ENCODE measurements around the gene UBR2.
"Not testable (repeated sequence)": the region's sequence is repeated elsewhere in the genome, so short reads cannot be mapped to it uniquely, and the experiment has no call there.

Gene UBR2

DNA sequence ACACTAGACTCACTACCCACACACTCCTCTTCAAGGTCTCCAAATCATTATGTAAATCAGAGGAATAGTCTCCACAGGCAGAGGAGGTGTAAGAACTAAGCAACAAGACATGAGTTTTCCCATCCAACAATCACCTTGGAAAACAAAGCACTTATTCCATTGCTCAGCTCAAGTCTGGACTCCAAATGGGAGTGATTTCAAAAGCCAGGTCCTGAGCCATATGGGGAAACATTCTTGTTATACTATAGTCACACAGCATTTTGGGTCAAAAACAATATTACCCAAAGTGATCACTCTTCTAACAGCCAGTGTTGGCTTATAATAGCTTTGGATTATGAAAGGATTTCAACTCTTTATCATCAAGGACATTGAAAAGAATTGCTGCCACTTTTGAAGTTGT, 162.2 kb downstream of the UBR2 start:
- no peak overlapping the region for H3K9ac ChIP-seq (ENCODE audit: low read length)
- no peaks in the 10 kb centered on the region for H3K27me3 ChIP-seq (ENCODE audit: insufficient read depth, low read length, poor library complexity)
- no peaks in the 10 kb centered on the region for H3K79me2 ChIP-seq (ENCODE audit: control insufficient read depth, insufficient read depth, low read length)
- no peak overlapping the region for H3K23ac ChIP-seq (ENCODE audit: low read length)
- H4K8ac ChIP-seq (ENCODE audit: low read depth, low read length) = no peak overlapping the region
- H3K79me1 ChIP-seq (ENCODE audit: low read length) = no peaks in the 10 kb centered on the region
- no peak overlapping the region for H2AK5ac ChIP-seq (ENCODE audit: low read length)
- H3K27ac ChIP-seq (ENCODE audit: low read depth, low read length) = no peak overlapping the region
- DNase-seq = no peak
- no peaks in the 10 kb centered on the region for H3K4me1 ChIP-seq (ENCODE audit: control insufficient read depth, low read depth, low read length)
- no peak overlapping the region for H2BK120ac ChIP-seq (ENCODE audit: low read depth, low read length)
- H3K4me3 ChIP-seq (ENCODE audit: low read length) = no peak overlapping the region
- no peak overlapping the region for H4K5ac ChIP-seq (ENCODE audit: low read length)
- H3K4ac ChIP-seq (ENCODE audit: low read depth, low read length) = no peak overlapping the region
- H3K36me3 ChIP-seq (ENCODE audit: control insufficient read depth, insufficient read depth, low read length) = no peaks in the 10 kb centered on the region
- no peak overlapping the region for H2BK15ac ChIP-seq (replicated peaks; ENCODE audit: low read depth)
- no peak overlapping the region for H2BK5ac ChIP-seq (ENCODE audit: low read length)
- no peak overlapping the region for H3K4me2 ChIP-seq (ENCODE audit: low read length)
- H3K56ac ChIP-seq (ENCODE audit: low read length) = no peak overlapping the region
- no peak overlapping the region for H3K18ac ChIP-seq (ENCODE audit: low read length)

GRCh38 chr6:42726485-42727086, 162.8 kb downstream of the UBR2 start:
- DNase-seq = peak; percentile 85
- no peaks in the 10 kb centered on the region for H3K36me3 ChIP-seq (ENCODE audit: control insufficient read depth, insufficient read depth, low read length)
- no peak overlapping the region for H2BK15ac ChIP-seq (replicated peaks; ENCODE audit: low read depth)
- no peaks in the 10 kb centered on the region for H3K4me1 ChIP-seq (ENCODE audit: control insufficient read depth, low read depth, low read length)
- no peak overlapping the region for H3K4me3 ChIP-seq (ENCODE audit: low read length)
- no peak overlapping the region for H2AK5ac ChIP-seq (ENCODE audit: low read length)
- no peak overlapping the region for H3K23ac ChIP-seq (ENCODE audit: low read length)
- no peak overlapping the region for H3K9ac ChIP-seq (ENCODE audit: low read length)
- H3K56ac ChIP-seq (ENCODE audit: low read length) = no peak overlapping the region
- no peak overlapping the region for H4K5ac ChIP-seq (ENCODE audit: low read length)
- H3K4me2 ChIP-seq (ENCODE audit: low read length) = no peak overlapping the region
- WGBS (ENCODE audit: extremely low coverage, insufficient coverage, low lambda C conversion rate) = no CpG with 5 or more reads among the region's 14 CpGs
- no peaks in the 10 kb centered on the region for H3K79me1 ChIP-seq (ENCODE audit: low read length)
- H3K4ac ChIP-seq (ENCODE audit: low read depth, low read length) = no peak overlapping the region
- no peaks in the 10 kb centered on the region for H3K27me3 ChIP-seq (ENCODE audit: insufficient read depth, low read length, poor library complexity)
- H4K8ac ChIP-seq (ENCODE audit: low read depth, low read length) = no peak overlapping the region
- no peaks in the 10 kb centered on the region for H3K79me2 ChIP-seq (ENCODE audit: control insufficient read depth, insufficient read depth, low read length)
- H3K18ac ChIP-seq (ENCODE audit: low read length) = no peak overlapping the region
- H2BK5ac ChIP-seq (ENCODE audit: low read length) = no peak overlapping the region
- H3K27ac ChIP-seq (ENCODE audit: low read depth, low read length) = no peak overlapping the region
- no peak overlapping the region for H2BK120ac ChIP-seq (ENCODE audit: low read depth, low read length)

DNA sequence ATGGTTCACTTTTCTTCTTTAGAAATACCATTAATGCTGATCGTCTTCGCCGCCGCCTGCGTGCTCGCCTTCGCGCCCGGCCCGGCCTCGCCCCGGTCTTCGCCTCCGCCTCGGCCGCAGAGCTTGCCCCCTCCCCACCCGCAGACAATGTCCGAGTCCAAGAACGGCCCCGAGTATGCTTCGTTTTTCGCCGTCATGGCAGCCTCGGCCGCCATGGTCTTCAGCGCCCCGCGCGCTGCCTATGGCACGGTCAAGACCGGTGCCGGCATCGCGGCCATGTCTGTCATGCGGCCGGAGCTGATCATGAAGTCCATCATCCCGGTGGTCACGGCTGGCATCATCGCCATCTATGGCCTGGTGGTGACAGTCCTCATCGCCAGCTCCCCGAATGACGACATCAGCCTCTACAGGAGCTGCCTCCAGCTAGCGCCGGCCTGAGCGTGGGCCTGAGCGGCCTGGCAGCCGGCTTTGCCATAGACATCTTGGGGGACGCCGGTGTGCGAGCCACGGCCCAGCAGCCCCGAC, 163.3 kb downstream of the UBR2 start:
- no peak overlapping the region for H2BK120ac ChIP-seq (ENCODE audit: low read depth, low read length)
- no peaks in the 10 kb centered on the region for H3K36me3 ChIP-seq (ENCODE audit: control insufficient read depth, insufficient read depth, low read length)
- H3K4ac ChIP-seq (ENCODE audit: low read depth, low read length) = no peak overlapping the region
- H4K5ac ChIP-seq (ENCODE audit: low read length) = no peak overlapping the region
- H3K23ac ChIP-seq (ENCODE audit: low read length) = no peak overlapping the region
- no peak overlapping the region for H3K4me3 ChIP-seq (ENCODE audit: low read length)
- H3K27me3 ChIP-seq (ENCODE audit: insufficient read depth, low read length, poor library complexity) = no peaks in the 10 kb centered on the region
- H3K18ac ChIP-seq (ENCODE audit: low read length) = no peak overlapping the region
- H2BK15ac ChIP-seq (replicated peaks; ENCODE audit: low read depth) = no peak overlapping the region
- H3K79me1 ChIP-seq (ENCODE audit: low read length) = no peaks in the 10 kb centered on the region
- no peaks in the 10 kb centered on the region for H3K79me2 ChIP-seq (ENCODE audit: control insufficient read depth, insufficient read depth, low read length)
- H4K8ac ChIP-seq (ENCODE audit: low read depth, low read length) = no peak overlapping the region
- H3K56ac ChIP-seq (ENCODE audit: low read length) = no peak overlapping the region
- no peaks in the 10 kb centered on the region for H3K4me1 ChIP-seq (ENCODE audit: control insufficient read depth, low read depth, low read length)
- no CpG with 5 or more reads among the region's 52 CpGs for WGBS (ENCODE audit: extremely low coverage, insufficient coverage, low lambda C conversion rate)
- no peak overlapping the region for H3K9ac ChIP-seq (ENCODE audit: low read length)
- no peak overlapping the region for H2BK5ac ChIP-seq (ENCODE audit: low read length)
- no peak for DNase-seq
- no peak overlapping the region for H3K4me2 ChIP-seq (ENCODE audit: low read length)
- H2AK5ac ChIP-seq (ENCODE audit: low read length) = no peak overlapping the region
- H3K27ac ChIP-seq (ENCODE audit: low read depth, low read length) = no peak overlapping the region

GRCh38 chr6:42727627-42728026, 163.8 kb downstream of the UBR2 start:
- Histone ChIP-seq H3K36me3 (ENCODE audit: control insufficient read depth, insufficient read depth, low read length) (no peaks in the 10 kb centered on the region), H2AK5ac (ENCODE audit: low read length) (no peak overlapping the region), H3K4ac (ENCODE audit: low read depth, low read length) (no peak overlapping the region), H3K56ac (ENCODE audit: low read length) (no peak overlapping the region), H2BK120ac (ENCODE audit: low read depth, low read length) (no peak overlapping the region), H4K5ac (ENCODE audit: low read length) (no peak overlapping the region), H2BK5ac (ENCODE audit: low read length) (no peak overlapping the region), H3K4me3 (ENCODE audit: low read length) (no peak overlapping the region), H3K23ac (ENCODE audit: low read length) (no peak overlapping the region), H3K79me2 (ENCODE audit: control insufficient read depth, insufficient read depth, low read length) (no peaks in the 10 kb centered on the region), H4K8ac (ENCODE audit: low read depth, low read length) (no peak overlapping the region), H3K79me1 (ENCODE audit: low read length) (no peaks in the 10 kb centered on the region), H3K4me1 (ENCODE audit: control insufficient read depth, low read depth, low read length) (no peaks in the 10 kb centered on the region), H3K9ac (ENCODE audit: low read length) (no peak overlapping the region), H3K27me3 (ENCODE audit: insufficient read depth, low read length, poor library complexity) (no peaks in the 10 kb centered on the region), H2BK15ac (replicated peaks; ENCODE audit: low read depth) (no peak overlapping the region), H3K27ac (ENCODE audit: low read depth, low read length) (no peak overlapping the region), H3K4me2 (ENCODE audit: low read length) (no peak overlapping the region), H3K18ac (ENCODE audit: low read length) (no peak overlapping the region)
- no CpG with 5 or more reads among the region's 22 CpGs for WGBS (ENCODE audit: extremely low coverage, insufficient coverage, low lambda C conversion rate)
- DNase-seq = no peak

GRCh38 chr6:42729731-42730130, 165.9 kb downstream of the UBR2 start:
- no CpG with 5 or more reads among the region's 3 CpGs for WGBS (ENCODE audit: extremely low coverage, insufficient coverage, low lambda C conversion rate)
- H3K27me3 ChIP-seq (ENCODE audit: insufficient read depth, low read length, poor library complexity) = no peaks in the 10 kb centered on the region
- DNase-seq = no peak

DNA sequence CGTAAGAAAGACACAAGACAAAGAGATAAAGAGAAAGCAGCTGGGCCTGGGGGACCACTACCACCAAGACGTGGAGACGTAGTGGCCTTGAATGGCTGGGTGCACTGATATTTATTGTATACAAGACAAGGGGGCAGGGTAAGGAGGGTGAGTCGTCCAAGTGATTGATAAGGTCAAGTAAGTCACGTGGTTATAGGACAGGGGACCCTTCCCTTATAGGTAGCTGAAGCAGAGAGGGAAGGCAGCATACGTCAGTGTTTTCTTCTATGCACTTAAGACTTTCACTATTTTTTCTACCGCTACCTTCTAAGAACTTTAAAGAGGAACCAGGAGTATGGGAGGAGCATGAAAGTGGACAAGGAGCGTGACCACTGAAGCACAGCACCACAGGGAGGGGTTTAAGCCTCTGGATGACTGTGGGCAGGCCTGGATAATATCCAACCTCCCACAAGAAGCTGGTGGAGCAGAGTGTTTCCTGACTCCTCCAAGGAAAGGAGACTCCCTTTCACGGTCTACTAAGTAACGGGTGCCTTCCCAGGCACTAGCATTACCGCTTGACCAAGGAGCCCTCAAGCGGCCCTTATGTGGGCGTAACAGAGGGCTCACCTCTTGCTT, 170.1 kb downstream of the UBR2 start:
- H4K8ac ChIP-seq (ENCODE audit: low read depth, low read length); H3K4me2 ChIP-seq (ENCODE audit: low read length); H3K18ac ChIP-seq (ENCODE audit: low read length); DNase-seq; H3K9ac ChIP-seq (ENCODE audit: low read length); H2BK15ac ChIP-seq (replicated peaks; ENCODE audit: low read depth); H3K4me3 ChIP-seq (ENCODE audit: low read length); H3K27ac ChIP-seq (ENCODE audit: low read depth, low read length); H3K4ac ChIP-seq (ENCODE audit: low read depth, low read length); H2BK5ac ChIP-seq (ENCODE audit: low read length); H3K36me3 ChIP-seq (ENCODE audit: control insufficient read depth, insufficient read depth, low read length); H2AK5ac ChIP-seq (ENCODE audit: low read length); H2BK120ac ChIP-seq (ENCODE audit: low read depth, low read length); H4K5ac ChIP-seq (ENCODE audit: low read length); H3K4me1 ChIP-seq (ENCODE audit: control insufficient read depth, low read depth, low read length); H3K56ac ChIP-seq (ENCODE audit: low read length); H3K23ac ChIP-seq (ENCODE audit: low read length); H3K27me3 ChIP-seq (ENCODE audit: insufficient read depth, low read length, poor library complexity); H3K79me2 ChIP-seq (ENCODE audit: control insufficient read depth, insufficient read depth, low read length); H3K79me1 ChIP-seq (ENCODE audit: low read length): not testable (repeated sequence)
- WGBS (ENCODE audit: extremely low coverage, insufficient coverage, low lambda C conversion rate) = no CpG with 5 or more reads among the region's 13 CpGs

More at GRCh38 chr6:42729731-42730130, 165.9 kb downstream of the UBR2 start:
- Histone ChIP-seq H3K79me2 (ENCODE audit: control insufficient read depth, insufficient read depth, low read length) (no peaks in the 10 kb centered on the region), H3K56ac (ENCODE audit: low read length) (no peak overlapping the region), H3K9ac (ENCODE audit: low read length) (no peak overlapping the region), H2BK15ac (replicated peaks; ENCODE audit: low read depth) (no peak overlapping the region), H3K4me1 (ENCODE audit: control insufficient read depth, low read depth, low read length) (no peaks in the 10 kb centered on the region), H3K27ac (ENCODE audit: low read depth, low read length) (no peak overlapping the region), H3K79me1 (ENCODE audit: low read length) (no peaks in the 10 kb centered on the region), H4K5ac (ENCODE audit: low read length) (no peak overlapping the region), H2AK5ac (ENCODE audit: low read length) (no peak overlapping the region), H3K4me2 (ENCODE audit: low read length) (no peak overlapping the region), H3K18ac (ENCODE audit: low read length) (no peak overlapping the region), H3K4me3 (ENCODE audit: low read length) (no peak overlapping the region), H2BK5ac (ENCODE audit: low read length) (no peak overlapping the region), H3K4ac (ENCODE audit: low read depth, low read length) (no peak overlapping the region), H3K36me3 (ENCODE audit: control insufficient read depth, insufficient read depth, low read length) (no peaks in the 10 kb centered on the region), H4K8ac (ENCODE audit: low read depth, low read length) (no peak overlapping the region), H2BK120ac (ENCODE audit: low read depth, low read length) (no peak overlapping the region), H3K23ac (ENCODE audit: low read length) (no peak overlapping the region)
